GM12892 (cell line): ENCODE measurements around the gene VSIG10L.

ENCODE experiments used
- POLR2A ChIP-seq: IDR thresholded peaks from 2 replicates; pipeline ENCODE4 v1.6.1; 2011; ENCODE audit warnings: low read depth, low read length, control low read depth
- POLR2AphosphoS5 ChIP-seq: IDR thresholded peaks from 2 replicates; pipeline ENCODE4 v1.6.1; 2011; ENCODE audit warnings: low read depth, low read length, control low read depth

- no peak for TF ChIP-seq POLR2AphosphoS5
- no peak for TF ChIP-seq POLR2A
Observed at GRCh38 chr19:51282335-51282734, 59.6 kb downstream of the VSIG10L start.
